ENCODE measurements around the gene TOPBP1. TPM values are rescaled to one million over a fixed set of nuclear protein-coding genes. Genes with fewer than 3 reads are reported as not detected.

Gene TOPBP1
- total and polyA plus RNA-seq, 2 of the 8 experiments (the other 6 are each of a cell fraction or from before 2014, with no cell fraction given) = 19.7 to 35.9 TPM

- TF ChIP-seq FOSL1 (IDR thresholded peaks at IDR 0.05; ENCODE audit: insufficient read depth, low read depth, low read length) = no peak
- no peak for TF ChIP-seq CEBPB (IDR thresholded peaks at IDR 0.05; ENCODE audit: low read depth, low read length)
- TF ChIP-seq MAX (IDR thresholded peaks at IDR 0.05) = no peak
- TF ChIP-seq BCL11A (IDR thresholded peaks at IDR 0.05; ENCODE audit: low read depth in 2 of 2, low read length in 2 of 2) = no peak
- Histone ChIP-seq H2BK12ac (ENCODE audit: low read depth, low read length) (no peak overlapping the region), H4K20me1 (replicated peaks in 1 of 2; ENCODE audit: control insufficient read depth in 1 of 2, insufficient read depth in 2 of 2, low read length in 2 of 2) (peaks cover 0 to 4% of the 10 kb centered on the region in 2 experiments), H2BK5ac (ENCODE audit: low read depth, low read length) (no peak overlapping the region), H3K23me2 (ENCODE audit: low read depth, low read length) (0 out of 2 replicates have a peak, but pooled peaks cover 5% of the 10 kb centered on the region), H2AK5ac (ENCODE audit: low read depth, low read length) (no peak overlapping the region), H3K79me2 (ENCODE audit: control insufficient read depth in 1 of 2, insufficient read depth in 2 of 2, low read length in 2 of 2) (peaks cover 12 to 17% of the 10 kb centered on the region in 2 experiments), H3K18ac (ENCODE audit: extremely low read depth, low read length) (no peak overlapping the region), H3K23ac (ENCODE audit: insufficient read length) (no peak overlapping the region), H3K27me3 (replicated peaks in 1 of 4; ENCODE audit: control insufficient read depth in 3 of 4, extremely low read depth in 1 of 4, insufficient read depth in 3 of 4, low read length in 3 of 4) (no peaks in the 10 kb centered on the region), H3K27ac (ENCODE audit: low read depth, low read length) (no peak overlapping the region), H3K36me3 (ENCODE audit: control insufficient read depth in 2 of 4, insufficient read depth in 4 of 4, low read length in 3 of 4) (peaks cover 2 to 10% (median 5%) of the 10 kb centered on the region in 4 experiments; a peak in 5 of 8 replicates), H3K4me3 (ENCODE audit: extremely low read depth in 1 of 4, insufficient read depth in 2 of 4, low read depth in 3 of 4, low read length in 4 of 4) (no peak overlapping the region), H4K91ac (replicated peaks; ENCODE audit: insufficient read length, low read length) (no peak overlapping the region), H3K9ac (replicated peaks in 1 of 4; ENCODE audit: extremely low read depth in 1 of 4, low read depth in 3 of 4, low read length in 3 of 4) (no peak overlapping the region), H3K79me1 (ENCODE audit: low read depth, low read length) (no peaks in the 10 kb centered on the region), H3K4ac (replicated peaks; ENCODE audit: insufficient read length, low read depth, low read length) (no peak overlapping the region), H3K56ac (replicated peaks; ENCODE audit: insufficient read length, low read depth, low read length) (no peak overlapping the region), H3K4me1 (replicated peaks in 1 of 4; ENCODE audit: control insufficient read depth in 3 of 4, insufficient read depth in 4 of 4, low read length in 3 of 4) (peaks cover 0 to 5% (median under 1%) of the 10 kb centered on the region in 4 experiments; a peak in 2 of 7 replicates), H4K5ac (ENCODE audit: insufficient read length, low read depth, low read length) (no peak overlapping the region), H3K9me3 (ENCODE audit: insufficient read depth in 2 of 2, low read depth in 1 of 2, low read length in 1 of 2) (no peaks in the 10 kb centered on the region), H3K4me2 (ENCODE audit: insufficient read depth in 1 of 2, low read depth in 2 of 2, low read length in 2 of 2) (no peak overlapping the region), H2BK20ac (ENCODE audit: low read length) (no peak overlapping the region), H3K14ac (ENCODE audit: insufficient read length) (no peak overlapping the region), H2BK15ac (ENCODE audit: low read length) (peak overlapping the region; percentile 5; the same call in 1 of the 2 replicates), H2AFZ (ENCODE audit: low read length) (no peak overlapping the region), H2BK120ac (replicated peaks; ENCODE audit: low read depth, low read length) (no peak overlapping the region), H4K8ac (ENCODE audit: extremely low read depth, insufficient read depth, low read length) (no peak overlapping the region)
- CTCF ChIA-PET (ENCODE audit: partially characterized antibody) = interaction anchor here (0.6 to 1.7 kb wide), 4 partner anchors 76 to 324 kb away, joined by 3 to 7 read pairs (median 4); no protein-coding TSS in a partner anchor
- no peak for FAIRE-seq
- WGBS, 2 experiments (ENCODE audit: extremely low coverage in 1 of 2, insufficient coverage in 1 of 2, insufficient read length in 1 of 2, insufficient replicate concordance in 2 of 2, low coverage in 1 of 2, low lambda C conversion rate in 2 of 2, missing lambda C conversion rate in 1 of 2) = 82% methylated on average over 2 of the region's 2 CpGs; no CpG with 5 or more reads in 1 of the 2 experiments
- POLR2A ChIA-PET (ENCODE audit: partially characterized antibody) = interaction anchor here (1.2 kb wide), 1 partner anchor 13 kb away, joined by 5 read pairs; no protein-coding TSS in a partner anchor
- DNase-seq (ENCODE audit: low read depth in 1 of 2, low spot score in 2 of 2) = no peak
Observed at GRCh38 chr3:133570937-133571320, 90.8 kb downstream of the TOPBP1 start.

Data from H1 (cell line).